Measurements from ENCODE around the gene SRBD1. TPM values are rescaled to one million over a fixed set of nuclear protein-coding genes. Genes with fewer than 3 reads are reported as not detected.

Gene SRBD1
- total and polyA plus RNA-seq, 2 of the 8 experiments (the other 6 are each of a cell fraction or from before 2014, with no cell fraction given) = 4.6 to 20.0 TPM

DNA sequence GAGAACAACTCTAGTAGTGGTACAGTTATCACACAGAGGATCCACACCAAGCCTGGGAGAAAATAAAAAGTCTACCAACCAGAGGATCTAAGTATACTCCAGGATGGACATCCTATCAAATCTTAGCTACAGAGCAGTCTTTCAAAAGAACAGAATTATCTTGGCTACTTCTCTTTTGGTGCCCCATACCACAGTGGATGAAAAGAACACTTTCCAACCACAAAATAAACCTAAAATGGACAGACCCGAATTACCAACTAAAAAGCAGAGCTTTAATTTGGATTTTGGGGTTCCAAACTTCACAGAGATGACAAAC, 116.1 kb downstream of the SRBD1 start (continued):
- TF ChIP-seq, protein P1, sequence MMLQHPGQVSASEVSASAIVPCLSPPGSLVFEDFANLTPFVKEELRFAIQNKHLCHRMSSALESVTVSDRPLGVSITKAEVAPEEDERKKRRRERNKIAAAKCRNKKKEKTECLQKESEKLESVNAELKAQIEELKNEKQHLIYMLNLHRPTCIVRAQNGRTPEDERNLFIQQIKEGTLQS (IDR thresholded peaks at IDR 0.05; ENCODE audit: insufficient read depth, low read depth, low read length) = no peak
- TF ChIP-seq EP300 (IDR thresholded peaks at IDR 0.05; ENCODE audit: borderline replicate concordance in 1 of 2, low read depth in 2 of 2, low read length in 2 of 2) = no peak

Measured in H1 (cell line).